ENCODE data around the gene ARHGAP33.
"Not testable (repeated sequence)": the region's sequence is repeated elsewhere in the genome, so short reads cannot be mapped to it uniquely, and the experiment has no call there.

The ARHGAP33 gene

GRCh38 chr19:35759697-35760096 lies 15.7 kb upstream of the ARHGAP33 start:
- TF ChIP-seq, protein P1, sequence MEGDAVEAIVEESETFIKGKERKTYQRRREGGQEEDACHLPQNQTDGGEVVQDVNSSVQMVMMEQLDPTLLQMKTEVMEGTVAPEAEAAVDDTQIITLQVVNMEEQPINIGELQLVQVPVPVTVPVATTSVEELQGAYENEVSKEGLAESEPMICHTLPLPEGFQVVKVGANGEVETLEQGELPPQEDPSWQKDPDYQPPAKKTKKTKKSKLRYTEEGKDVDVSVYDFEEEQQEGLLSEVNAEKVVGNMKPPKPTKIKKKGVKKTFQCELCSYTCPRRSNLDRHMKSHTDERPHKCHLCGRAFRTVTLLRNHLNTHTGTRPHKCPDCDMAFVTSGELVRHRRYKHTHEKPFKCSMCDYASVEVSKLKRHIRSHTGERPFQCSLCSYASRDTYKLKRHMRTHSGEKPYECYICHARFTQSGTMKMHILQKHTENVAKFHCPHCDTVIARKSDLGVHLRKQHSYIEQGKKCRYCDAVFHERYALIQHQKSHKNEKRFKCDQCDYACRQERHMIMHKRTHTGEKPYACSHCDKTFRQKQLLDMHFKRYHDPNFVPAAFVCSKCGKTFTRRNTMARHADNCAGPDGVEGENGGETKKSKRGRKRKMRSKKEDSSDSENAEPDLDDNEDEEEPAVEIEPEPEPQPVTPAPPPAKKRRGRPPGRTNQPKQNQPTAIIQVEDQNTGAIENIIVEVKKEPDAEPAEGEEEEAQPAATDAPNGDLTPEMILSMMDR (IDR thresholded peaks at IDR 0.05; ENCODE audit: extremely low read depth, missing control alignments) = no peak

GRCh38 chr19:35760711-35761349 lies 14.5 kb upstream of the ARHGAP33 start:
- TF ChIP-seq, protein P1 (IDR thresholded peaks at IDR 0.05; ENCODE audit: extremely low read depth, missing control alignments) = no peak
- no peak for DNase-seq (ENCODE audit: low spot score)

More at GRCh38 chr19:35759697-35760096, 15.7 kb upstream of the ARHGAP33 start:
- DNase-seq (ENCODE audit: low spot score) = no peak

DNA sequence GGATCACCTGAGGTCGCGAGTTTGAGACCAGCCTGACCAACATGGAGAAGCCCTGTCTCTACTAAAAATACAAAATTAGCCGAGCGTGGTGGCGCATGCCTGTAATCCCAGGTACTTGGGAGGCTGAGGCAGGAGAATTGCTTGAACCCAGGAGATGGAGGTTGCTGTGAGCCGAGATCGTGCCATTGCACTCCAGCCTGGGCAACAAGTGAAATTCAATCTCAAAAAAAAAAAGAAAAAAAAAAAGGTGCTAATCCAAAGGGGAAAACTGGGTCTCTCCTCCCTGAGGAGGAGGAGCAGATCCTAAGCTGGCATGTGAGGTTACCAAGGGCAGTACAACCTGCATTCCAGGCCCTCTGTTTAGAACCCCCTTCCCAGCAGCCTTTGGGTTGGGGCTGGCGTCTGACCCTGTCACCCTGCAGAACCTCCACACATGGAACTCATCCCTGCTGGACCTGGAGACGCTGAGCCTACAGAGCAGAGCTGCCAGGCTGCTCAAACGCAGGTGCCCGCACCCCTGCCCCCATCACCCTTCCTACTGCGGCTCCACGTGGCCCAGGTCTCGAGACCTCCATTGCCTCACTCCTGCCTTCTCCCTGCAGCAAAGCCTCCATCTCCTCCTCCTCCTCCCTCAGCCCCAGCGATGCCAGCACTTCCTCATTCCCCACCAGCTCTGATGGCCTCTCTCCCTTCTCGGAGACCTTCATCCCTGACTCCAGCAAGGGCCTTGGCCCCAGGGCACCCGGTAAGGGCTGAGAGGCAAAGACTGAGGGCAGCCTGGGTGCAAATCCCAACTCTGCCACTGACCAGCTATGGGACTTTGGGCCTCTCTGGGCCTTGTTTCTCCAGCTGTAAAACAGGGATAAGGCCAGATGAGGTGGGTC lies 10.7 kb upstream of the ARHGAP33 start:
- DNase-seq (ENCODE audit: low spot score) = no peak
- TF ChIP-seq, protein P1 (IDR thresholded peaks at IDR 0.05; ENCODE audit: extremely low read depth, missing control alignments) = no peak

DNA sequence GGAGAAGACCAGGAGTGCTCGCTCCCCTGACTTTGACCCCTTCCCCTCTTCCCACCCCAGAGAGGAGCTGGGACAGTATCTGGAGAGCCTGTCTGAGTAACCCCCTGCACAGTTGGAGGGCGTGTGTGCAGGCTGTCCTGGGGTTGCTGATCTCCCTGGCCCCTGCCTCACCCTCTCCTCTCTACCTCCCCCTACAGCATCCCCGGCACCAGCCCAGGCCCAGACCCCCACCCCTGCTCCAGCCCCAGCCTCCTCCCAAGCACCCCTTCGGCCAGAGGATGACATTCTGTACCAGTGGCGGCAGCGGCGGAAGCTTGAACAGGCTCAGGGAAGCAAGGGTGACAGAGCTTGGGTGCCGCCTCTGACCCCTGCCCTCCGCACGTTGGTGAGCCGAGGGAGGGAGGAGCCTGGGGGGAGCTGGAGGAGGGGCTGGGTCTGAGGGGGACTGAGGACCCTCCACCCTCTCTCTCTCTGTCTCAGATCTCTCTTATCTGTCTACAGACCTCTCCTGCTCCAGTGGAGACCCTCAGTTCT lies 8.7 kb upstream of the ARHGAP33 start:
- TF ChIP-seq, protein P1 (IDR thresholded peaks at IDR 0.05; ENCODE audit: extremely low read depth, missing control alignments) = no peak

DNA sequence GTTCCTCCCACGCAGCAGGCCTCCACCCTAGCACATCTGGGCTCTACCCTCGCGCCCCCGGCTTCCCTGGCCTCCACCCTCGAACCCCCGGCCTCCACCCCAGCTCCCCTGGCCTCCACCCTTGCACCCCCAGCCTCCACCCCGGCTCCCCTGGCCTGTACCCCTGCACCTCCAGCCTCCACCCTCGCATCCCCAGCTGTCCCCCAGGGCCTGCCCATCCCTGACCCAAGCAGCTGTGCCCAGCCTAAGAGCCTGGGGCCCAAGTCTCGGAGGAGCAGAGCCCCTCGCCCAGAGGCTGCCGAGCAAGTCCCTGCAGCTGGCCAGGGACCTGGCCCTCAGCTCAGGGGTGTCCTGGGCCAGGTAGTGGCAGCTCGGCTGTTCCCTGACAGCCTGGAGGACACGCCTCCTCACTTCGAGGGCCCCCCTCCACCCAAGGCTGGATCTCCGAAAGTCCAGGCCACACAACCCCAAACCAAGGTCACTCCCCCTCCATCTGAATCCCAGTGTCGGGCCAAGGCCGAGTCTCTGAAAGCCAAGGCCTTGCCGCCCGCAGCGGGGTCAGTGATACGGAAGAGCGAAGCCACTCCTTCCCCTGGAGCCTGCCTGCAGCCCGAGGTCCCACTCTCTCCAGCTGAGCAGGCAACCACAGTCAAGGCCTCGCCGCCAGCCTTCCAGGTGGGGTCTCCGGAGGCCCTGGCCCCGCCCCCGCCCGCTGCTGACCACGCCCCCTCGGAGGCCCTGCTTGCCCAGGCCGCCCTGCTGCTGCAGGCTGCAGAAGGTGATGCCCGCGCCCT lies 7.9 kb upstream of the ARHGAP33 start:
- no peak for DNase-seq (ENCODE audit: low spot score)

More for the DNA sequence above, 8.7 kb upstream of the ARHGAP33 start:
- DNase-seq (ENCODE audit: low spot score) = no peak

GRCh38 chr19:35768082-35768421 lies 7.3 kb upstream of the ARHGAP33 start:
- TF ChIP-seq, protein P1 (IDR thresholded peaks at IDR 0.05; ENCODE audit: extremely low read depth, missing control alignments) = no peak
- no peak for DNase-seq (ENCODE audit: low spot score)

More for the DNA sequence above, 7.9 kb upstream of the ARHGAP33 start:
- TF ChIP-seq, protein P1 (IDR thresholded peaks at IDR 0.05; ENCODE audit: extremely low read depth, missing control alignments) = no peak

DNA sequence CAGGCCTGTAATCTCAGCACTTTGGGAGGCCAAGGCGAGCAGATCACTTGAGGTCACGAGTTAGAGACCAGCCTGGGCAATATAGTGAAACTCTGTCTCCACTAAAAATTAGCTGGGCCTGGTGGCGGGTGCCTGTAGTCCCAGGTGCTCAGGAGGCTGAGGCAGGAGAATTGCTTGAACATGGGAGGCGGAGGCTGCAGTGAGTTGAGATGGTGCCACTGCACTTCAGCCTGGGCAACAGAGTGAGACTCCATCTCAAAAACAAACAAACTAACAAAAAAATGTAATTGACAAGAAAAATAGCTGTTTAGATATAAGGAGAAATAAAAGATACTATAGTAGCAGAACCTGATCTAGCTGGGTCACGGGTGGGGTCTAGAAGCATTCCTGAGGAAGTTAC lies 3.0 kb upstream of the ARHGAP33 start:
- not testable (repeated sequence) for DNase-seq (ENCODE audit: low spot score)

All from GM20000 (cell line).